OCI-LY7 (cell line): ENCODE results near the gene DDX54. TPM values are rescaled to one million over a fixed set of nuclear protein-coding genes. Genes with fewer than 3 reads are reported as not detected.

Experiments used
- BruUV-seq: library from RNA; stranded (reverse); fragments of 400-500 nt; replicated peaks from 2 replicates; lab custom pipeline; 2021; lab: Mats Ljungman, UMichigan
- CTCF ChIA-PET: fragments of 300-600 bp; sonication (Branson Sonifier 250); formaldehyde crosslinking; loops from one replicate; lab custom pipeline; 2022; ENCODE audit warnings: antibody characterized with exemption; ENCODE audit not compliant: unreplicated experiment; lab: Charles Lee
- POLR2A ChIA-PET: fragments of 300-600 bp; sonication (Branson Sonifier 250); formaldehyde crosslinking; loops from one replicate; lab custom pipeline; 2022; ENCODE audit warnings: antibody characterized with exemption; lab: Charles Lee
- DNase-seq: peaks from one replicate; pipeline ENCODE4 v3.0.0-alpha.2; 2015; ENCODE audit warnings: low spot score
- H2AFZ ChIP-seq: fragments of 200-600 bp; sonication (generic), shearing (Covaris generic); 2 replicates; pipeline ENCODE4 v1.6.1; 2014; ENCODE audit warnings: mild to moderate bottlenecking, antibody characterized with exemption, low read length, moderate library complexity
- H3K27ac ChIP-seq: fragments of 200-600 bp; sonication (generic); 2 replicates; pipeline ENCODE4 v1.5.1; 2014; ENCODE audit warnings: mixed run types, low read depth, mild to moderate bottlenecking, moderate library complexity, low read length, inconsistent platforms; ENCODE audit not compliant: poor library complexity, severe bottlenecking
- H3K36me3 ChIP-seq: fragments of 200-600 bp; sonication (generic); 2 replicates; pipeline ENCODE4 v1.6.1; 2014; ENCODE audit warnings: mild to moderate bottlenecking, antibody characterized with exemption, low read length, moderate library complexity, mixed read lengths; ENCODE audit not compliant: insufficient read depth
- H3K4me1 ChIP-seq: fragments of 200-600 bp; sonication (generic); 2 replicates; pipeline ENCODE4 v1.5.1; 2014; ENCODE audit warnings: mild to moderate bottlenecking, low read length; ENCODE audit not compliant: insufficient read depth, poor library complexity, severe bottlenecking
- H3K4me2 ChIP-seq: fragments of 200-600 bp; sonication (generic); 2 replicates; pipeline ENCODE4 v1.6.1; 2014; ENCODE audit warnings: mild to moderate bottlenecking, low read length
- H3K4me3 ChIP-seq: fragments of 200-600 bp; sonication (generic); 2 replicates; pipeline ENCODE4 v1.5.1; 2014; ENCODE audit warnings: mild to moderate bottlenecking, low read depth, low read length; ENCODE audit not compliant: poor library complexity, severe bottlenecking
- H3K79me2 ChIP-seq: fragments of 200-600 bp; sonication (generic); 2 replicates; pipeline ENCODE4 v1.6.1; 2016; ENCODE audit warnings: low read depth, mild to moderate bottlenecking, low read length, moderate library complexity, mixed read lengths; ENCODE audit not compliant: insufficient read depth
- H3K9me2 ChIP-seq: fragments of 200-600 bp; sonication (generic); 2 replicates; pipeline ENCODE4 v1.6.1; 2016; ENCODE audit warnings: mild to moderate bottlenecking, low read length, mixed read lengths; ENCODE audit not compliant: insufficient read depth
- H3K9me3 ChIP-seq: fragments of 200-600 bp; sonication (generic); 2 replicates; pipeline ENCODE4 v1.6.1; 2014; ENCODE audit warnings: mild to moderate bottlenecking, mixed run types, low read length, mixed read lengths
- H4K20me1 ChIP-seq: fragments of 200-600 bp; sonication (generic); 2 replicates; pipeline ENCODE4 v1.6.1; 2014; ENCODE audit warnings: mild to moderate bottlenecking, antibody characterized with exemption, low read length, moderate library complexity, mixed read lengths; ENCODE audit not compliant: insufficient read depth
- CTCF ChIP-seq: fragments of 200-600 bp; sonication (generic); conservative IDR thresholded peaks from 2 replicates; pipeline ENCODE4 v1.5.1; 2014; ENCODE audit warnings: mild to moderate bottlenecking, antibody characterized with exemption, low read length, moderate library complexity, mixed read lengths
- EZH2phosphoT487 ChIP-seq: fragments of 200-600 bp; sonication (generic); IDR thresholded peaks from 2 replicates; pipeline ENCODE4 v1.6.1; 2018; ENCODE audit warnings: low read depth, borderline replicate concordance, mild to moderate bottlenecking, mixed run types, antibody characterized with exemption, low read length, moderate library complexity, mixed read lengths
- intact Hi-C: fragments of 100-400 bp; cut with micrococcal nuclease; formaldehyde crosslinking; loops from one replicate; pipeline ENCODE4 v1.10.0; 2022; ENCODE audit not compliant: unreplicated experiment
- total RNA-seq, 2 experiments: library from RNA; depleted of rRNA in 1 of 2; stranded (reverse); fragments of >200 nt in 1 of 2; shearing (Covaris generic) in 1 of 2; gene quantifications; 2 replicates each; pipeline ENCODE4 v1.2.3, GENCODE V29; 2014 to 2022

Gene DDX54
- total RNA-seq, 2 experiments from 2014 or later: 87.2 to 145 TPM

- intact Hi-C loops: no loop called here
- no peak for TF ChIP-seq EZH2phosphoT487
- H3K4me3 ChIP-seq: no peak overlapping the region
- DNase-seq: no peak
- BruUV-seq: no TSS peak
- CTCF ChIA-PET: no interaction called here
- POLR2A ChIA-PET: interaction anchor here (1.2 kb wide), 1 partner anchor 23 kb away, joined by 3 read pairs; no protein-coding TSS in a partner anchor
- H3K9me3 ChIP-seq: no peaks in the 10 kb centered on the region
- H3K4me2 ChIP-seq: peak overlapping the region; percentile 27
- H3K79me2 ChIP-seq: peaks cover 40% of the 10 kb centered on the region; the same call in 1 of the 2 replicates
- H2AFZ ChIP-seq: no peak overlapping the region
- peaks cover 74% of the 10 kb centered on the region for H3K36me3 ChIP-seq
- H3K9me2 ChIP-seq: no peaks in the 10 kb centered on the region
- no peaks in the 10 kb centered on the region for H4K20me1 ChIP-seq
- H3K4me1 ChIP-seq: peaks cover 77% of the 10 kb centered on the region
- H3K27ac ChIP-seq: peak overlapping the region; percentile 90
These were observed 27.9 kb downstream of the DDX54 start for GRCh38 chr12:113157218-113157859.

- Histone ChIP-seq H3K27ac (peak overlapping the region; percentile 90), H3K79me2 (peaks cover 39% of the 10 kb centered on the region; the same call in 1 of the 2 replicates), H3K36me3 (peaks cover 63% of the 10 kb centered on the region), H3K9me3 (no peaks in the 10 kb centered on the region), H3K4me1 (peaks cover 73% of the 10 kb centered on the region), H2AFZ (no peak overlapping the region), H3K4me2 (peak overlapping the region; percentile 90), H3K4me3 (peak overlapping the region; percentile 78), H3K9me2 (no peaks in the 10 kb centered on the region), H4K20me1 (no peaks in the 10 kb centered on the region)
- CTCF ChIA-PET: interaction anchor here (0.6 kb wide), 1 partner anchor 28 kb away, joined by 4 read pairs; no protein-coding TSS in a partner anchor
- POLR2A ChIA-PET: interaction anchor here (1.2 kb wide), 1 partner anchor 9 kb away, joined by 4 read pairs; no protein-coding TSS in a partner anchor
- no peak for TF ChIP-seq CTCF
- no TSS peak for BruUV-seq
- DNase-seq: no peak
- intact Hi-C loops: no loop called here
These were observed 29.6 kb downstream of the DDX54 start for GRCh38 chr12:113155646-113156045.

GRCh38 chr12:113155060-113155459 lies 30.2 kb downstream of the DDX54 start:
- H3K9me2 ChIP-seq: no peaks in the 10 kb centered on the region
- H3K4me2 ChIP-seq: peak overlapping the region; percentile 90
- intact Hi-C loops: no loop called here
- H3K79me2 ChIP-seq: peaks cover 33% of the 10 kb centered on the region; the same call in 1 of the 2 replicates
- H3K36me3 ChIP-seq: peaks cover 57% of the 10 kb centered on the region
- CTCF ChIA-PET: interaction anchor here (1.9 kb wide), 1 partner anchor 19 kb away, joined by 5 read pairs; no protein-coding TSS in a partner anchor
- H2AFZ ChIP-seq: no peak overlapping the region
- DNase-seq: no peak
- no peak for TF ChIP-seq CTCF
- no peaks in the 10 kb centered on the region for H3K9me3 ChIP-seq
- POLR2A ChIA-PET: interaction anchor here (1.0 to 3.2 kb wide), 4 partner anchors 10 to 104 kb away, joined by 3 to 25 read pairs (median 4); no protein-coding TSS in a partner anchor
- H3K4me1 ChIP-seq: peaks cover 67% of the 10 kb centered on the region
- peak overlapping the region; percentile 78 for H3K4me3 ChIP-seq
- H4K20me1 ChIP-seq: no peaks in the 10 kb centered on the region
- no TSS peak for BruUV-seq
- peak overlapping the region; percentile 90 for H3K27ac ChIP-seq
